GM19438 (cell line): Measurements from ENCODE around the gene PRKG2.

ENCODE experiments used
- ATAC-seq: cut with Tn5 transposase; IDR thresholded peaks from one replicate; pipeline ENCODE4 v1.9.1; 2021; ENCODE audit warnings: low read depth; ENCODE audit not compliant: unreplicated experiment

PRKG2 gene

GRCh38 chr4:81049330-81049729 is 165.7 kb downstream of the PRKG2 start:
- no peak for ATAC-seq

- no peak for ATAC-seq
Observed at GRCh38 chr4:81042578-81043365, 172.2 kb downstream of the PRKG2 start.

DNA sequence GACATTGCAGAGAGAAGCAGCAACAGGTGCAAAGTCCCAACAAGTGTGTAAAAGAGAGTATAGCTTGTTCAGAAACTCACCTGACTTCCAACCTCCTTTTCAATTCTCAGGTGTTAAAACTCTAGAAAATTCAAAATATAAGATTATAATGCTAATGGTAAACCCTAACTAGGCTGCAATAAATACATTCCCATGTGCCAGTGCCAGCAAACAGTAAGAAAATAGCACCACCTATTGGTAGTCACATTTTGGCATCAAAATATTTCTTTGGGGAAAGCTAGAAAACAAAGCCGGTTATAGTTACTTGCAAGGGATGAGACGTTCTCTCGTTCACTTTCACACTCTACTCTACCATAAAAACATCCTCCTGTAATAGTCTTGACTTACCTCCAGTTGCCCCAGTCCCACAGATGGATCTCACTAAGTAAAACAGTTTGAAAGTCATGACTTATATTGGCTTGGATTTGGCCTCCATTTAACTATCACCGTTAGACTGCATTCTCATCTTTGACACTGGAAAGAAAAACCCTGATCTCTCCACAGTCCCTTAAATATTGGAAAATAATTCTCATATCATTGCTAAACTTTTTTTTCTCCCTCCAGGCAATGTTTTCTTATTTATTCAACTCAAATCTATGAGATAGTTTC is 174.9 kb downstream of the PRKG2 start:
- no peak for ATAC-seq

DNA sequence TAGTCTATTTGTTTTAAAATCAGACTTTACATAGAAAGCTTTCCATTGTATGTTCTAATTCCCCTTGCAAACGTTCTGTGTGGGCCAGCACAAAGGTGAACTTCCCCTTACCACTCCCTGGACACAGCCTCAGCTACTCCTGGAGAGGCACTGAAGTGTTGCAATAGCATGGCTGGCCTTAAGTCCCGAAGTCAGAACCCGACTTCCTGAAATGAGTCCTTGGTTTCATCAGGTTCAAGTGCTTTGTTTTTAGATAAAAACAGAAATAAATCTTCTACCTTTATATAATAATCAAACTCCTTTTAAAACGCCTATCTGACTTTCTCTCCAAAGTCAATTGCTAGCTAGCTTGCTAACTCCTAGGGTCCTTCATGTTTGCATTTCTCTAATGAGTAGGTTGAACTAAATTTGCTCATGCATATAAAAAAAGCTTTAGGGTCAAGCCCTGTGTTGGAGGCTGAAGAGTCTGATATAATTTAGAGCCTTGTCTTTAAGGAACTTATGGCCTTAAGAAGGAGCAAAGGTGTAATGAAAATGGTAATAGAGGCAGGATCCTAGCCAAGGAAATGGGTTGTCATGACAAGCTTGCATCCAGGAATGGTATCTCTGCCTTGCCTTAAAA is 175.6 kb downstream of the PRKG2 start:
- ATAC-seq = no peak

GRCh38 chr4:81038636-81039350 is 176.2 kb downstream of the PRKG2 start:
- ATAC-seq = no peak
